ENCODE data around the gene ABCC2.
"Not testable (repeated sequence)": the region's sequence is repeated elsewhere in the genome, so short reads cannot be mapped to it uniquely, and the experiment has no call there.

DNA sequence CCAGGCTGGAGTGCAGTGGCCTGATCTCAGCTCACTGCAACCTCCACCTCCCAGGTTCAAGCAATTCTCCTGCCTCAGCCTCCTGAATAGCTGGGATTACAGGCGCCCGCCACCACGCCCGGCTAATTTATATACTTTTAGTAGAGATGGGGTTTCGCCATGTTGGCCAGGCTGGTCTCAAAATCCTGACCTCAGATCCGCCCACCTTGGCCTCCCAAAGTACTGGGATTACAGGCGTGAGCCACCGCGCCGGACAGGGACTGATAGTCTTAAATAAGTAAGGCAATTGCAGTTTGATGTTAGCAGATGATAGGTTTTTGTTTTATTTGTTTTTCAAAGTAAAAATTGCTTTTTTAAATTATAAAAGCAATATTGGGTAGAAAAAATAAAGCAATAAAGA lies 48.3 kb upstream of the ABCC2 start:
- TF ChIP-seq, protein P1, sequence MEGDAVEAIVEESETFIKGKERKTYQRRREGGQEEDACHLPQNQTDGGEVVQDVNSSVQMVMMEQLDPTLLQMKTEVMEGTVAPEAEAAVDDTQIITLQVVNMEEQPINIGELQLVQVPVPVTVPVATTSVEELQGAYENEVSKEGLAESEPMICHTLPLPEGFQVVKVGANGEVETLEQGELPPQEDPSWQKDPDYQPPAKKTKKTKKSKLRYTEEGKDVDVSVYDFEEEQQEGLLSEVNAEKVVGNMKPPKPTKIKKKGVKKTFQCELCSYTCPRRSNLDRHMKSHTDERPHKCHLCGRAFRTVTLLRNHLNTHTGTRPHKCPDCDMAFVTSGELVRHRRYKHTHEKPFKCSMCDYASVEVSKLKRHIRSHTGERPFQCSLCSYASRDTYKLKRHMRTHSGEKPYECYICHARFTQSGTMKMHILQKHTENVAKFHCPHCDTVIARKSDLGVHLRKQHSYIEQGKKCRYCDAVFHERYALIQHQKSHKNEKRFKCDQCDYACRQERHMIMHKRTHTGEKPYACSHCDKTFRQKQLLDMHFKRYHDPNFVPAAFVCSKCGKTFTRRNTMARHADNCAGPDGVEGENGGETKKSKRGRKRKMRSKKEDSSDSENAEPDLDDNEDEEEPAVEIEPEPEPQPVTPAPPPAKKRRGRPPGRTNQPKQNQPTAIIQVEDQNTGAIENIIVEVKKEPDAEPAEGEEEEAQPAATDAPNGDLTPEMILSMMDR (IDR thresholded peaks at IDR 0.05; ENCODE audit: poor library complexity) = not testable (repeated sequence)
- TF ChIP-seq EZH2 (IDR thresholded peaks at IDR 0.05; ENCODE audit: borderline replicate concordance) = not testable (repeated sequence)
